Lower leg skin (tissue), 4 donors: ENCODE results near the gene FAM171A2. TPM values are rescaled to one million over a fixed set of nuclear protein-coding genes. Genes with fewer than 3 reads are reported as not detected.
"Not testable (repeated sequence)": the region's sequence is repeated elsewhere in the genome, so short reads cannot be mapped to it uniquely, and the experiment has no call there.

ENCODE experiments used
- DNase-seq, 2 donors: peaks; one replicate each; pipeline ENCODE4 v3.0.0-alpha.2; 2019; ENCODE audit warnings: low spot score in 2 of 2
- H3K4me3 ChIP-seq: fragments of 200-600 bp; sonication (generic); 2 replicates; pipeline ENCODE4 v1.5.1; 2017; ENCODE audit warnings: mild to moderate bottlenecking, low read depth; ENCODE audit not compliant: poor library complexity, severe bottlenecking
- POLR2A ChIP-seq, 2 donors: fragments of 450-650 bp; IDR thresholded peaks; one replicate each; pipeline ENCODE4 v1.6.1; 2016 to 2017; ENCODE audit warnings: antibody characterized with exemption in 2 of 2, mild to moderate bottlenecking in 1 of 2, moderate library complexity in 1 of 2
- WGBS, 2 donors: methylation state at CpG; one replicate each; pipeline ENCODE4 v1.1.5; 2018; 5-methylcytosine and 5-hydroxymethylcytosine counted together
- intact Hi-C: fragments of 100-400 bp; cut with DNase I; formaldehyde crosslinking; loops from one replicate; pipeline ENCODE4 v1.15.0; 2023; ENCODE audit warnings: low total_unique reads
- total RNA-seq, 4 donors: library from RNA; depleted of rRNA; stranded (reverse); fragments of >200 nt; gene quantifications; one replicate each; pipeline ENCODE4 v1.1.0, GENCODE V29; 2016
- TF ChIP-seq, protein P1 (sequence below), 3 donors: fragments of 450-650 bp; IDR thresholded peaks; one replicate each; pipeline ENCODE4 v1.5.1; 2016; ENCODE audit warnings: antibody characterized with exemption in 3 of 3, mild to moderate bottlenecking in 3 of 3, moderate library complexity in 2 of 3

FAM171A2 gene
- total RNA-seq, 4 donors from 2014 or later = 0.95 to 2.8 (median 2.4) TPM

GRCh38 chr17:44376124-44376523 is 12.5 kb upstream of the FAM171A2 start:
- TF ChIP-seq POLR2A (IDR thresholded peaks at IDR 0.05) = no peak
- TF ChIP-seq, protein P1, sequence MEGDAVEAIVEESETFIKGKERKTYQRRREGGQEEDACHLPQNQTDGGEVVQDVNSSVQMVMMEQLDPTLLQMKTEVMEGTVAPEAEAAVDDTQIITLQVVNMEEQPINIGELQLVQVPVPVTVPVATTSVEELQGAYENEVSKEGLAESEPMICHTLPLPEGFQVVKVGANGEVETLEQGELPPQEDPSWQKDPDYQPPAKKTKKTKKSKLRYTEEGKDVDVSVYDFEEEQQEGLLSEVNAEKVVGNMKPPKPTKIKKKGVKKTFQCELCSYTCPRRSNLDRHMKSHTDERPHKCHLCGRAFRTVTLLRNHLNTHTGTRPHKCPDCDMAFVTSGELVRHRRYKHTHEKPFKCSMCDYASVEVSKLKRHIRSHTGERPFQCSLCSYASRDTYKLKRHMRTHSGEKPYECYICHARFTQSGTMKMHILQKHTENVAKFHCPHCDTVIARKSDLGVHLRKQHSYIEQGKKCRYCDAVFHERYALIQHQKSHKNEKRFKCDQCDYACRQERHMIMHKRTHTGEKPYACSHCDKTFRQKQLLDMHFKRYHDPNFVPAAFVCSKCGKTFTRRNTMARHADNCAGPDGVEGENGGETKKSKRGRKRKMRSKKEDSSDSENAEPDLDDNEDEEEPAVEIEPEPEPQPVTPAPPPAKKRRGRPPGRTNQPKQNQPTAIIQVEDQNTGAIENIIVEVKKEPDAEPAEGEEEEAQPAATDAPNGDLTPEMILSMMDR (IDR thresholded peaks at IDR 0.05) = no peak
- intact Hi-C loops = no loop called here
- no peak for DNase-seq
- WGBS, 2 donors = 6 to 13% methylated on average over 5 of the region's 5 CpGs
- no peak overlapping the region for H3K4me3 ChIP-seq

- no peak for TF ChIP-seq POLR2A (IDR thresholded peaks at IDR 0.05)
- TF ChIP-seq, protein P1 (IDR thresholded peaks at IDR 0.05) = no peak
- H3K4me3 ChIP-seq = no peak overlapping the region
- intact Hi-C loops = no loop called here
- 39 to 50% methylated on average over 16 to 22 of the region's 22 CpGs for WGBS, 2 donors
- DNase-seq = no peak
Observed at GRCh38 chr17:44375196-44376017, 11.8 kb upstream of the FAM171A2 start.

DNA sequence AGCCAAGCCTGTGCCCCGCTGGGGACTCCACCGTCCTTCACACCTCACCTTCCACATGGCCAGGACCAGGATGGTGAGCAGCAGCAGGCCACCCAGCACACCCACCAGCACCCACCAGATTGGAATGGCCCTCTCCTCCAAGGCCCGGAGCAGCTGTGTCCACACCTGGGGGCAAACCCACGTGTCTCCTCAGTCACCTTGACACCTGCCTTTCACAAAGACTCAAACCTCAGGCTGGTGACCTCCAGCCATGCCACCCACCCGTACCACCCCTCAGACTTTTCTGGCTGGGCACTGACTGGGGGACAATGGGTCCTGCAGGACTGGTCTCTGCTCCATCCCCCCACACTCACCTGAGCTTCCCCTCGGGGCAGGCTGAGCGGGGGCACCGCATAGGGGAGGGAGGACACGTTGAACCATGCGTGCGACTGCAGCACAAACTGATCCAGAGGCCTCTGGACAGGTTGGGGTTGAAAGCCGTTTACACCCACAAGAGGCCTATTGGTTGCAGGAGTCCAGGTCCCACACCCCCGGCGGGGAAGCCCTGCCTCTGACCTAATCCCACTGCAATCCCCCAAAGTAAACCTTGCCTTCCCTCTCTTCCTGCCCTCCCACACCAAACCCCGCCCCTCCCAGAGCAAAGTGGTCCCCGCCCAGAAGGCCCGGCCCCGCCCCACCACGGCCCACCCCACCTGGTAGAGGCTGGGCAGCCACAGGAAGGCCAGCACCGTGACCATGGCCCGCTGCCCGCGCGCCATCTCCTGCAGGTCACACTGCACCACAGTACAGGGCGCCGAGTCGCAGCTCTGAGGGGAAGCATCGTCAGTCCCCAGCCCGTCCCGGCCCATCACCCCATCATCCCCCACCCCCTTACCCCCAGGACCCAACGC is 10.9 kb upstream of the FAM171A2 start:
- 45 to 57% methylated on average over 23 to 25 of the region's 31 CpGs for WGBS, 2 donors

DNA sequence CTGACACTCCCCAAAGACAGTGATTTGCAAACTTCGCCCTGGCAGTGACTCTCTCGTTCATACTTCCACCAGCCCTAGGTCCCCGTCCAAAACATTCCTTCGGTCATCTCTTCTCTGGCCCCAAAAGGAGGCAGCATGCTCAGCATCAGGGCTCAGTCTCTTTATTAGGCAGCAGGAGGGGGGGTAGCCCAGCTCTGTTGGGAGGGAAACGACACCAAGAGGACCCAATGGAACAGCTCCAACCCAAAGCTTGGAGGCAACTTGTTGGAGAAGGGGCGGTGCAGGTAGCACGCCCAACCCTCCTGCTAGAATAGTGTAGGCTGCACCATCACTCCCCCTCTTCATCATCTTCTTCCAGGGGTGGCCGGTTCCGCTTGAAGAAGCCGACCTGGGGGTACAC is 8.4 kb upstream of the FAM171A2 start:
- TF ChIP-seq POLR2A (IDR thresholded peaks at IDR 0.05) = no peak
- TF ChIP-seq, protein P1 (IDR thresholded peaks at IDR 0.05) = no peak
- 73 to 74% methylated on average over 10 of the region's 10 CpGs for WGBS, 2 donors
- H3K4me3 ChIP-seq = no peak overlapping the region
- no peak for DNase-seq
- intact Hi-C loops = no loop called here

More for the DNA sequence above, 10.9 kb upstream of the FAM171A2 start:
- intact Hi-C loops = no loop called here
- DNase-seq = no peak
- H3K4me3 ChIP-seq = no peak overlapping the region
- TF ChIP-seq, protein P1 (IDR thresholded peaks at IDR 0.05) = no peak
- TF ChIP-seq POLR2A (IDR thresholded peaks at IDR 0.05) = no peak

DNA sequence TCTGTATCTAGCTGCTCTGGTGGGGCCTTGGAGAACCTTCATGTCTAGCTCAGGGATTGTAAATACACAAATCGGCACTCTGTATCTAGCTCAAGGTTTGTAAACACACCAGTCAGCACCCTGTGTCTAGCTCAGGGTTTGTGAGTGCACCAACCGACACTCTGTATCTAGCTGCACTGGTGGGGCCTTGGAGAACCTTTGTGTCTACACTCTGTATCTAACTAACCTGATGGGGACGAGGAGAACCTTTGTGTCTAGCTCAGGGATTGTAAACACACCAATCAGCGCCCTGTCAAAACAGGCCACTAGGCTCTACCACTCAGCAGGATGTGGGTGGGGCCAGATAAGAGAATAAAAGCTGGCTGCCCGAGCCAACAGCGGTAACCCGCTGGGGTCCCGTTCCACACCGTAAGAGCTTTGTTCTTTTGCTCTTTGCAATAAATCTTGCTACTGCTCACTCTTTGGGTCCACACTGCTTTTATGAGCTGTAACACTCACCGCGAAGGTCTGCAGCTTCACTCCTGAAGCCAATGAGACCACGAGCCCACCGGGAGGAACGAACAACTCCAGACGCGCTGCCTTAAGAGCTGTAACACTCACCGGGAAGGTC is 5.9 kb upstream of the FAM171A2 start:
- intact Hi-C loops, H3K4me3 ChIP-seq, DNase-seq: not testable (repeated sequence)
- WGBS, 2 donors = 60 to 63% methylated on average over 17 of the region's 17 CpGs

DNA sequence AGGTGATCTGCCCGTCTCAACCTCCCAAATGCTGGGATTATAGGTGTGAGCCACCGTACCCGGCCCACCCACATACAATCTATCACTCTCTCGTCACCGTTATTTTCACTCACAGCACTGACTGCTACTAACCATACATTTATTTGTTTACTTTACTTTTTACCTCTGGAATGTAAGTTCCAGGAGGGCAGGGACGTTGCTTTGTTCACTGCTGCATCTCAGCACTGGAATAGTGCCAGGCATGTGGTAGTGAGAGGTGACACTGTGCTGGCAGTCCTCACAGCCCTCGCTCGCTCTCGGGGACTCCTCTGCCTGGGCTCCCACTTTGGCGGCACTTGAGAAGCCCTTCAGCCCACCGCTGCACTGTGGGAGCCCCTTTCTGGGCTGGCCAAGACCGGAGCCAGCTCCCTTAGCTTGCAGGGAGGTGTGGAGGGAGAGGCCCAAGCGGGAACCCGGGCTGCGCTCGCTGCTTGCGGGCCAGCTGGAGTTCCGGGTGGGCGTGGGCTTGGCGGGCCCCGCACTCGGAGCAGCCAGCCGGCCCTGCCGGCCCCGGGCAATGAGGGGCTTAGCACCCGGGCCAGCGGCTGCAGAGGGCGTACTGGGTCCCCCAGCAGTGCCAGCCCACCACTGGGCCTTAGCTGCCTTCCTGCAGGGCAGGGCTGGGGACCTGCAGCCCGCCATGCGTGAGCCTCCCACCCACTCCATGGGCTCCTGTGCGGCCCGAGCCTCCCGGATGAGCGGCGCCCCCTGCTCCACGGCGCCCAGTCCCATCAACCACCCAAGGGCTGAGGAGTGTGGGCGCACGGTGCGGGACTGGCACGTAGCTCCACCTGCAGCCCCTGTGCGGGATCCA is 5.0 kb upstream of the FAM171A2 start:
- intact Hi-C loops, DNase-seq, H3K4me3 ChIP-seq: not testable (repeated sequence)
- WGBS, 2 donors = 68 to 75% methylated on average over 10 to 12 of the region's 42 CpGs
